Natural killer cell (primary cell): ENCODE data around the gene MRPS5. TPM values are rescaled to one million over a fixed set of nuclear protein-coding genes. Genes with fewer than 3 reads are reported as not detected.

ENCODE experiments used
- ATAC-seq, 3 donors: fragments of 150-1000 bp in 2 of 3; fragments of 200-7000 bp in 1 of 3; cut with Tn5 transposase; 1 replicate in 1 of 3; 2 replicates in 2 of 3; pipeline ENCODE4 v1.10.0; 2021; ENCODE audit warnings: mild to moderate bottlenecking in 2 of 3, moderate library complexity in 2 of 3
- DNase-seq, 2 donors: peaks; one replicate each; pipeline versions ENCODE4 v3.0.0 to v3.0.0-alpha.2; 2013 to 2021; ENCODE audit warnings: mixed read lengths in 1 of 2
- H3K27ac ChIP-seq: one replicate; pipeline ENCODE4 v1.5.1; 2013; ENCODE audit warnings: mild to moderate bottlenecking, low read length
- H3K27me3 ChIP-seq: one replicate; pipeline ENCODE4 v1.6.1; 2013; ENCODE audit warnings: low read length; ENCODE audit not compliant: control insufficient read depth, insufficient read depth
- H3K36me3 ChIP-seq: one replicate; pipeline ENCODE4 v1.6.1; 2013; ENCODE audit warnings: low read length; ENCODE audit not compliant: control insufficient read depth, insufficient read depth
- H3K4me1 ChIP-seq: one replicate; pipeline ENCODE4 v1.6.1; 2013; ENCODE audit warnings: low read length; ENCODE audit not compliant: control insufficient read depth, insufficient read depth
- H3K4me3 ChIP-seq: one replicate; pipeline ENCODE4 v1.5.1; 2013; ENCODE audit warnings: low read length
- H3K9me3 ChIP-seq: one replicate; pipeline ENCODE4 v1.6.1; 2013; ENCODE audit warnings: low read length; ENCODE audit not compliant: control insufficient read depth, insufficient read depth
- H3K27ac Mint-ChIP-seq, 2 donors: one replicate each; pipeline ENCODE4 v1.8.0; 2022; ENCODE audit warnings: mild to moderate bottlenecking in 2 of 2, mixed read lengths in 2 of 2, moderate library complexity in 1 of 2
- H3K27me3 Mint-ChIP-seq, 2 donors: one replicate each; pipeline ENCODE4 v1.8.0; 2022; ENCODE audit warnings: low read depth in 2 of 2, mixed read lengths in 2 of 2
- H3K36me3 Mint-ChIP-seq: one replicate; pipeline ENCODE4 v1.8.0; 2022; ENCODE audit warnings: mixed read lengths
- H3K4me1 Mint-ChIP-seq, 2 donors: one replicate each; pipeline ENCODE4 v1.8.0; 2022; ENCODE audit warnings: mixed read lengths in 2 of 2
- H3K4me3 Mint-ChIP-seq: one replicate; pipeline ENCODE4 v1.8.0; 2022; ENCODE audit warnings: mild to moderate bottlenecking, moderate library complexity, mixed read lengths
- H3K9me3 Mint-ChIP-seq, 2 donors: one replicate each; pipeline ENCODE4 v1.8.0; 2022; ENCODE audit warnings: mixed read lengths in 2 of 2
- WGBS: methylation state at CpG from one replicate; pipeline ENCODE4 v1.1.7; 2013; ENCODE audit warnings: missing lambda C conversion rate; ENCODE audit not compliant: insufficient coverage; 5-methylcytosine and 5-hydroxymethylcytosine counted together
- intact Hi-C: fragments of 100-400 bp; cut with micrococcal nuclease; formaldehyde crosslinking; loops from one replicate; pipeline ENCODE4 v1.14.2; 2022
- total RNA-seq, 4 donors: library from RNA; stranded (reverse); fragments of 120-200 nt in 1 of 4; gene quantifications; one replicate each; pipeline versions ENCODE4 v1.2.3 to v1.2.4, GENCODE V29; 2013 to 2022
- TF ChIP-seq, protein P1 (sequence below): fragments of 200-600 bp; IDR thresholded peaks from one replicate; pipeline ENCODE4 v1.8.0; 2022; ENCODE audit warnings: antibody characterized with exemption

MRPS5 gene
- total RNA-seq, 3 donors from 2014 or later (not counting 1 experiment from before 2014, with no cell fraction given), result 26.4 to 40.0 (median 29.8) TPM

- Histone ChIP-seq H3K4me3 (no peak overlapping the region), H3K27ac (no peak overlapping the region), H3K9me3 (no peaks in the 10 kb centered on the region), H3K36me3 (no peaks in the 10 kb centered on the region), H3K27me3 (no peaks in the 10 kb centered on the region), H3K4me1 (no peaks in the 10 kb centered on the region)
- Mint-ChIP-seq H3K9me3 (no peaks in the 10 kb centered on the region), H3K4me1 (no peaks in the 10 kb centered on the region), H3K27me3 (peaks cover 0 to 14% of the 10 kb centered on the region in 2 donors), H3K36me3 (no peaks in the 10 kb centered on the region), H3K4me3 (no peak overlapping the region), H3K27ac (no peak overlapping the region)
- WGBS, result 72% methylated on average over 4 of the region's 5 CpGs
- intact Hi-C loops, result no loop called here
- TF ChIP-seq, protein P1, sequence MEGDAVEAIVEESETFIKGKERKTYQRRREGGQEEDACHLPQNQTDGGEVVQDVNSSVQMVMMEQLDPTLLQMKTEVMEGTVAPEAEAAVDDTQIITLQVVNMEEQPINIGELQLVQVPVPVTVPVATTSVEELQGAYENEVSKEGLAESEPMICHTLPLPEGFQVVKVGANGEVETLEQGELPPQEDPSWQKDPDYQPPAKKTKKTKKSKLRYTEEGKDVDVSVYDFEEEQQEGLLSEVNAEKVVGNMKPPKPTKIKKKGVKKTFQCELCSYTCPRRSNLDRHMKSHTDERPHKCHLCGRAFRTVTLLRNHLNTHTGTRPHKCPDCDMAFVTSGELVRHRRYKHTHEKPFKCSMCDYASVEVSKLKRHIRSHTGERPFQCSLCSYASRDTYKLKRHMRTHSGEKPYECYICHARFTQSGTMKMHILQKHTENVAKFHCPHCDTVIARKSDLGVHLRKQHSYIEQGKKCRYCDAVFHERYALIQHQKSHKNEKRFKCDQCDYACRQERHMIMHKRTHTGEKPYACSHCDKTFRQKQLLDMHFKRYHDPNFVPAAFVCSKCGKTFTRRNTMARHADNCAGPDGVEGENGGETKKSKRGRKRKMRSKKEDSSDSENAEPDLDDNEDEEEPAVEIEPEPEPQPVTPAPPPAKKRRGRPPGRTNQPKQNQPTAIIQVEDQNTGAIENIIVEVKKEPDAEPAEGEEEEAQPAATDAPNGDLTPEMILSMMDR, result no peak
- no peak for DNase-seq
- ATAC-seq, result no peak
Observed at GRCh38 chr2:95044601-95045000, 77.0 kb downstream of the MRPS5 start.

DNA sequence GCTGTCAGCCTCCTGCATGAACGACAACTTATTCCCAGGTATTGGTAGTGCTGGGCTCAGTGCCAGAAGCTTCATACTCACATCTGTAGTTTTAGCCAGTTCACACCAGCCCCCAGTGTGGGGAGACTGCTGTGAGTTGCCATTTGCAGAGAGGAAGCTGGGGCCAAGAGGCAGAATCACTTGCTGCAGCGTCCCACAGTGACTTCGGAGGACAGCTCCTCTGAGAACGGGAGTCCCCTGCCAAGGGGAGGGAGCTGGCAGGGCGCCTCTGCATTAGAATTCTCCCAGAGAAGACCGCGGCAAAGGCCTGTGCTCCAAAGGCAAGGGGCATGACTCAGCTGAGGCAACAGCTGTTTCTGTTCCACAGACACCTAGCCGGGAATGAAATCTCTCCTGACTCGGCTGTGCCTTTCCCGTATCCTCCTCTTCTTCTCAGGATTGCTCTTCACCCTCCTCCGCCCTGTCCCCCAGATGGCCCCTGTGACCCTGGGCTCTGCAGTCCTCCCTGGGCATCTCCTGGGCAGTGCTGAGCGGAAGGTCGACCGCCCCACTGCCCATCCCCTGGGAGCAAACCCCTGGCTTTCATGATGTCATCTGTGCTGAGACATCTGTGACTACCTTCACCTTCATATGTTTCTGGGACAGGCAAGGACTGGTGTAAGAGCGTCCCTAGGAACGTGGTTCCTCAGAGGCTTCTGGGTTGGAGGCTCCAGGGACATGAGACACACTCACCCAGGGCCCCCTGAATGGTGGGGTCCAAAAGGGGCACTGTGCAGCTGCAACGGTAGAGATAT, 78.1 kb downstream of the MRPS5 start:
- Histone ChIP-seq H3K4me1 (no peaks in the 10 kb centered on the region), H3K4me3 (no peak overlapping the region), H3K27me3 (no peaks in the 10 kb centered on the region), H3K9me3 (no peaks in the 10 kb centered on the region), H3K36me3 (no peaks in the 10 kb centered on the region), H3K27ac (no peak overlapping the region)
- no peak overlapping the region for H3K27ac Mint-ChIP-seq
- no peaks in the 10 kb centered on the region for H3K36me3 Mint-ChIP-seq
- H3K4me1 Mint-ChIP-seq, result no peaks in the 10 kb centered on the region
- intact Hi-C loops, result no loop called here
- H3K4me3 Mint-ChIP-seq, result no peak overlapping the region
- WGBS, result 48% methylated on average over 17 of the region's 17 CpGs
- ATAC-seq (no peak), DNase-seq (peak in 1 of 2 donors; percentile 38)
- peaks cover 8 to 10% of the 10 kb centered on the region in 2 donors for H3K9me3 Mint-ChIP-seq
- H3K27me3 Mint-ChIP-seq, result peaks cover 0 to 14% of the 10 kb centered on the region in 2 donors
- TF ChIP-seq, protein P1, result no peak

DNA sequence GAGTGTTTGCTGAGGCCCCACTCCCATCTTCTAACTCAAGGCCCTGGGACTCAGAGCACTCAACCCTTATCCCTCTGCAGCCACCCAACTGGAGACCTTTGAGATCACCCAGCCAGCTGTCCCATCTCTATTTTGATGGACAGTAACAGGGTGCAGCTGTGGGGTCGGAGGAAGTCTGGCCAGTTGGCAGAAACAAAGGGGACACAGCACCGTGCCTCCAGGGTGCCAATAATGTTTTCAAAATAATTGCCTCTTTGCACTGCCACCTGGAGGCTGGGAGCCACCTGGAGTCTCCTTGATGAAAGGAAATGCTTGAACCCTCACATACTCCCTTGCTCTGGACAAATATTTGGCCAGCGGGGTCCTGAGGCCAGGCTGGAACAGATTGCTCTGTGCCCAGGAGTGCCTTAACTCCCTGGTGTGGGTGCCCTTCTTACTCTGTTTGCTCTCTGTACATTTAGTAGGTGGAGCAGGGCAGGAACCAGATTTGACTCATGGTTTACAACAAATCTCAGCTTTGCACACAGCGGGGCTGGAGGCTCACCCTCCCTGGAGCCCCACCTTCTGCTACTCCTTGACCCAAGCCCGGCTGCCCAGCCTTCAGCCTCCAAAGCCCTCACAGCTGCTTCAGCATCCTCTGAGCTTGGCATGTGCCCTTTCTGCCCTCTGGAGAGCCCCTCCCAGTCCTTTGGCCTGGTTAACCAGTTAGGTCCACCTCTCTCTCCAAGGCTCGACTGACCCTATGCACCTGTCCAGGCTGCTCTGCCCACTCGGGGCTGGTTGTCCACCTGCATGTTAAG, 78.9 kb downstream of the MRPS5 start:
- intact Hi-C loops, result no loop called here
- Histone ChIP-seq H3K36me3 (no peaks in the 10 kb centered on the region), H3K4me1 (no peaks in the 10 kb centered on the region)

More for the DNA sequence above, 78.9 kb downstream of the MRPS5 start:
- H3K27ac ChIP-seq, result no peak overlapping the region
- WGBS, result 81% methylated on average over 7 of the region's 7 CpGs
- ATAC-seq, result no peak
- no peaks in the 10 kb centered on the region for H3K36me3 Mint-ChIP-seq
- H3K4me1 Mint-ChIP-seq, result peaks cover 0 to 2% of the 10 kb centered on the region in 2 donors
- no peak for DNase-seq
- TF ChIP-seq, protein P1, result no peak
- peaks cover 16 to 18% of the 10 kb centered on the region in 2 donors for H3K9me3 Mint-ChIP-seq
- no peak overlapping the region for H3K4me3 ChIP-seq
- H3K27me3 Mint-ChIP-seq, result peaks cover 0 to 14% of the 10 kb centered on the region in 2 donors
- H3K27me3 ChIP-seq, result no peaks in the 10 kb centered on the region
- no peak overlapping the region for H3K27ac Mint-ChIP-seq
- H3K4me3 Mint-ChIP-seq, result no peak overlapping the region
- no peaks in the 10 kb centered on the region for H3K9me3 ChIP-seq
